Upper lobe of left lung (tissue), 6 donors: ENCODE data around the gene STEAP1B. TPM values are rescaled to one million over a fixed set of nuclear protein-coding genes. Genes with fewer than 3 reads are reported as not detected.
"Not testable (repeated sequence)": the region's sequence is repeated elsewhere in the genome, so short reads cannot be mapped to it uniquely, and the experiment has no call there.

Experiments
- ATAC-seq, 2 donors: fragments of 200-7000 bp; cut with Tn5 transposase; one replicate each; pipeline ENCODE4 v1.9.1; 2022; ENCODE audit warnings: mild to moderate bottlenecking in 2 of 2, moderate library complexity in 2 of 2; ENCODE audit not compliant: low FRiP score in 2 of 2
- DNase-seq, 2 donors: peaks; one replicate each; pipeline ENCODE4 v3.0.0-alpha.2; 2019 to 2020
- H3K27ac ChIP-seq, 4 donors: fragments of 200-600 bp; sonication (generic); one replicate each; pipeline ENCODE4 v1.5.1; 2016 to 2019
- H3K27me3 ChIP-seq, 4 donors: fragments of 200-600 bp; sonication (generic); one replicate each; pipeline ENCODE4 v1.5.1; 2017 to 2019
- H3K36me3 ChIP-seq, 4 donors: fragments of 200-600 bp; sonication (generic); one replicate each; pipeline ENCODE4 v1.5.1; 2016 to 2019
- H3K4me1 ChIP-seq, 4 donors: fragments of 200-600 bp; sonication (generic); one replicate each; pipeline ENCODE4 v1.5.1; 2018 to 2019
- H3K4me3 ChIP-seq, 4 donors: fragments of 200-600 bp; sonication (generic); one replicate each; pipeline ENCODE4 v1.5.1; 2017 to 2019; ENCODE audit warnings: mild to moderate bottlenecking in 2 of 4, moderate library complexity in 1 of 4
- H3K9me3 ChIP-seq, 4 donors: fragments of 200-600 bp; sonication (generic); one replicate each; pipeline ENCODE4 v1.5.1; 2018 to 2019
- EP300 ChIP-seq, 4 donors: sonication (generic); formaldehyde crosslinking; IDR thresholded peaks; one replicate each; pipeline ENCODE4 v1.5.1; 2017; ENCODE audit warnings: antibody characterized with exemption in 4 of 4, control low read depth in 2 of 4
- POLR2A ChIP-seq, 4 donors: fragments of 450-650 bp; IDR thresholded peaks; one replicate each; pipeline ENCODE4 v1.5.1; 2016 to 2017; ENCODE audit warnings: antibody characterized with exemption in 4 of 4, mild to moderate bottlenecking in 2 of 4
- POLR2AphosphoS5 ChIP-seq, 2 donors: sonication (generic); formaldehyde crosslinking; IDR thresholded peaks; one replicate each; pipeline ENCODE4 v1.5.1; 2017; ENCODE audit warnings: antibody characterized with exemption in 2 of 2
- WGBS, 2 donors: methylation state at CpG; one replicate each; pipeline ENCODE4 v1.1.5; 2017 to 2018; 5-methylcytosine and 5-hydroxymethylcytosine counted together
- total RNA-seq, 6 donors: library from RNA; depleted of rRNA in 4 of 6; stranded (reverse); fragments of >200 nt in 4 of 6; gene quantifications; one replicate each; pipeline versions ENCODE4 v1.1.0 to v1.2.1, GENCODE V29; 2016 to 2021
- TF ChIP-seq, protein P1 (sequence below), 6 experiments: fragments of 450-650 bp in 4 of 6; fragments of 200-600 bp in 2 of 6; sonication (generic) in 2 of 6; IDR thresholded peaks; one replicate each; pipeline ENCODE4 v1.5.1; 2016 to 2019; ENCODE audit warnings: antibody characterized with exemption in 6 of 6
- donor health status: DM: no; HTN: no; CAD: no; lungs with moderate emphysema.
- donor health status: DM: no; HTN: yes; CAD: no; lungs with severe emphysema.

The STEAP1B gene
- 1 to 10 TPM in 1 of 6 donors, under 1 TPM in 2, not detected in 3; 0.30 to 2.1 (median 0.92) TPM for total RNA-seq

DNA sequence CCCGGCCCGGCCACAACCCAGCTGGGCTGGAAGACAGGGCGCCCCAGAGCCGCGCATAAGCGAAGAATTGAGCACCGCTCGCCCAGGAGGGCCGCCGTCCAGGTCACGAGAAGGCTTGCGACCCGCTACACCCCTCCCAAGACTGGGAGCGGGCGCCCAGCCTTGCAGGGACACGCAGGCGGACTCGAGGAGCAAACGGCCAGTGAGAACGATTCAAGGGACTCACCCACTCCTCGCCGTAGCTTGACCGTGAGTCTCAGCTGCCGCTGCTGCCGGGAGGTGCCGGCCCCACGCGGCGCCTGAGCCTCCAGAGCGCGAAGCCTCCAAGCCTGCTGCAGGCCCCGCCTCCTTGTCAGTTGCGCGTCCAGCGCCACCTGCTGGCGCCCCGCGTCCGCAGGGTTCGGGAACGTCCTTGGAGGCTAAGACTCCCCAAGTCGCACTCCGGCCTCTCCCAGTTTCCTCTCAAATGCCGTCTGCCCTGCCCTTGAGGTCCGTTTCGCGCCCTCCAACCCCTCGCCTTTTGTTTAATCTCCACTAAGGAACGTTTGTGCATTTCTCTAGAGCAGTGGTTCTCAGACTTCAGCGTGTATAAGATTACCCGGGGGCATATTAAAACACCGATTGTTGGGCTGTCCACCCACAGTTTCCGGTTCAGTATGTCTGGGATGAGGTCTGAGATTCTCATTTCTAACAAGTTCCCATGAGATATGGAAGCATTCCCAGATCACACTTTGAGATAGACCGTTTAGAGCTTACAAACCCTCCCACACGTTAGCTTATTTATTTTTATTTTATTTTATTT, at the start of gene STEAP1B:
Gene STEAP1B, minus strand, starts transcription at position 301 of the 802 bp plus-strand sequence. CDS start 5,333 bp downstream, outside the sequence.
- TF ChIP-seq, protein P1, sequence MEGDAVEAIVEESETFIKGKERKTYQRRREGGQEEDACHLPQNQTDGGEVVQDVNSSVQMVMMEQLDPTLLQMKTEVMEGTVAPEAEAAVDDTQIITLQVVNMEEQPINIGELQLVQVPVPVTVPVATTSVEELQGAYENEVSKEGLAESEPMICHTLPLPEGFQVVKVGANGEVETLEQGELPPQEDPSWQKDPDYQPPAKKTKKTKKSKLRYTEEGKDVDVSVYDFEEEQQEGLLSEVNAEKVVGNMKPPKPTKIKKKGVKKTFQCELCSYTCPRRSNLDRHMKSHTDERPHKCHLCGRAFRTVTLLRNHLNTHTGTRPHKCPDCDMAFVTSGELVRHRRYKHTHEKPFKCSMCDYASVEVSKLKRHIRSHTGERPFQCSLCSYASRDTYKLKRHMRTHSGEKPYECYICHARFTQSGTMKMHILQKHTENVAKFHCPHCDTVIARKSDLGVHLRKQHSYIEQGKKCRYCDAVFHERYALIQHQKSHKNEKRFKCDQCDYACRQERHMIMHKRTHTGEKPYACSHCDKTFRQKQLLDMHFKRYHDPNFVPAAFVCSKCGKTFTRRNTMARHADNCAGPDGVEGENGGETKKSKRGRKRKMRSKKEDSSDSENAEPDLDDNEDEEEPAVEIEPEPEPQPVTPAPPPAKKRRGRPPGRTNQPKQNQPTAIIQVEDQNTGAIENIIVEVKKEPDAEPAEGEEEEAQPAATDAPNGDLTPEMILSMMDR (IDR thresholded peaks at IDR 0.05) = peak; percentile 68 to 88 (median 76)
- peak; percentile 94 to 98 for ATAC-seq

DNA sequence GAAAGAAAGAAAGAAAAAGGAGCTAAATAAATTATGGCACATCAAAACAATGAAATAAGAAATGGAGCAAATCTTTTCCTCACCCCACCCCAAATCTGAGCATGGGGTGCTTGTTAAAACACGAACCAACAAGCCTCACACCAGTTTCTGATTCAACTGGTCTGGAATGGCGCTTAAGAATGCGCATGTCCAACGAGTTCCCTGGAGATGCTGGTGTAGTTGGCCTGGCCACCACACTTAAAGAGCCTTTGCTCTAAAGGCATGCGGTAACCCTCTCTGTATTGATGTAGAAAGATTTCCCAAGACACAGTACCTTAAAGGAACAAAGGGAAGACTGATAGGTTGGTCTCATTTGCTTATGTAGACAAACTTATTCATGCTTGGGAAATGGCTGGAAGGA, 49.1 kb upstream of the STEAP1B start:
- 87 to 91% methylated on average over 5 of the region's 5 CpGs for WGBS, 2 donors

More for the DNA sequence above, at the start of gene STEAP1B:
- 15 to 16% methylated on average over 24 to 54 of the region's 55 CpGs for WGBS, 2 donors
- H3K4me3 ChIP-seq = peak within 1 kb of the TSS in 3 of 4 donors; percentile 22 to 28 (median 26)
- H3K9me3 ChIP-seq, H3K27ac ChIP-seq, H3K27me3 ChIP-seq, H3K36me3 ChIP-seq, H3K4me1 ChIP-seq: not testable (repeated sequence)
- peak; percentile 84 to 99 for DNase-seq

DNA sequence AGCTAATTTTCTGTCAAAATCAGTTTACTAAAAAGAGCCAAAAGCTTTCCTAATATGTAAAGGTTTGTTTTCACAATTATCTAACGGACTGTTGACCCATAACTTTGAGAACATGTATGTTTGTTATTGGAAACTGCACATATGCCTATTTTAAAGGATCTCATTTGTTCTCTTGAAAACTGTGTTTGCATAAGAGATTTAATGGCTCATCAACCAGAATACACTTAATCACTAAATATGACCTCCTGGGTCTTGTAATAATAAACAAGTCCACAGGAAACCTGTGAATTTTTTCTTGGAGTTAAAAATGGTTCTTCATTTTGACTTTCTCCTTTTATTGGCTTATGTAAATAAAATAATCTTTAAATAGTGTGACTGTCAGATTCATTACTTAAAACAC, 48.3 kb upstream of the STEAP1B start:
- H3K27me3 ChIP-seq = peaks cover 0 to 10% (median 2%) of the 10 kb centered on the region in 4 donors
- 77 to 89% methylated on average over 1 of the region's 1 CpG for WGBS, 2 donors

More for the DNA sequence above, 49.1 kb upstream of the STEAP1B start:
- Histone ChIP-seq H3K27me3 (peaks cover 0 to 10% (median 2%) of the 10 kb centered on the region in 4 donors), H3K9me3 (no peaks in the 10 kb centered on the region), H3K4me3 (no peak overlapping the region), H3K36me3 (no peaks in the 10 kb centered on the region), H3K4me1 (peaks cover 8 to 15% (median 11%) of the 10 kb centered on the region in 4 donors), H3K27ac (no peak overlapping the region)
- DNase-seq (no peak), ATAC-seq (no peak)
- TF ChIP-seq POLR2A (IDR thresholded peaks at IDR 0.05) = no peak
- TF ChIP-seq EP300 (IDR thresholded peaks at IDR 0.05) = no peak
- TF ChIP-seq POLR2AphosphoS5 (IDR thresholded peaks at IDR 0.05) = no peak
- TF ChIP-seq, protein P1 (IDR thresholded peaks at IDR 0.05) = no peak

DNA sequence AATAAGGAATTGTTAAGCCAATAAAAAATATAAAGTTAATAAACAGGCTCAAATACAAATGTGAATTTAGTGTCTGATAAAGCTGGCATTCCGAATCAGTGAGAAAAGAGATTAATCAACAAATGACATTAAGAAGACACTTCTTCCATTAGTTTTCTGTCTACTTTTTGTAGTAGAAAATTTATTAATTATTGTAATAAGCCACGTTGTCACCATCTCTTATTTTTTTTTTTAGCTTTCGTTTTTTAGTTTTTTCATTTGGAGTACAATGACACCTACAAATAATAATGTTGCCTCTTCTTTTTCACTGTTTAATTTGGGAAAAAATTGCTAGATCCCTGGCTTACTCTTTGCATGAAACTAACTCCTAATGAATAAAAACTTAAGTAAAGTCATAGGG, 46.8 kb upstream of the STEAP1B start:
- Histone ChIP-seq H3K27ac (no peak overlapping the region), H3K36me3 (no peaks in the 10 kb centered on the region), H3K4me3 (no peak overlapping the region), H3K27me3 (peaks cover 0 to 10% (median 2%) of the 10 kb centered on the region in 4 donors), H3K4me1 (peaks cover 8 to 15% (median 11%) of the 10 kb centered on the region in 4 donors), H3K9me3 (no peaks in the 10 kb centered on the region)
- ATAC-seq (no peak), DNase-seq (no peak)
- TF ChIP-seq, protein P1 (IDR thresholded peaks at IDR 0.05) = no peak
- TF ChIP-seq POLR2AphosphoS5 (IDR thresholded peaks at IDR 0.05) (no peak), EP300 (IDR thresholded peaks at IDR 0.05) (no peak), POLR2A (IDR thresholded peaks at IDR 0.05) (no peak)
- 78 to 81% methylated on average over 3 of the region's 3 CpGs for WGBS, 2 donors

More for the DNA sequence above, 48.3 kb upstream of the STEAP1B start:
- peaks cover 8 to 15% (median 11%) of the 10 kb centered on the region in 4 donors for H3K4me1 ChIP-seq
- no peak overlapping the region for H3K4me3 ChIP-seq
- H3K9me3 ChIP-seq = no peaks in the 10 kb centered on the region
- no peaks in the 10 kb centered on the region for H3K36me3 ChIP-seq
- ATAC-seq (no peak), DNase-seq (no peak)
- H3K27ac ChIP-seq = no peak overlapping the region
- TF ChIP-seq, protein P1 (IDR thresholded peaks at IDR 0.05) = no peak
- TF ChIP-seq POLR2A (IDR thresholded peaks at IDR 0.05) = no peak
